MM.1S (cell line): ENCODE measurements around the gene TOGARAM2.

Experiments used
- DNase-seq: peaks from one replicate; pipeline ENCODE4 v3.0.0-alpha.2; 2015
- H2AFZ ChIP-seq: fragments of 300-600 bp; sonication (generic); 2 replicates; pipeline ENCODE4 v1.6.0; 2016; ENCODE audit warnings: antibody characterized with exemption, low read length
- H3F3A ChIP-seq: fragments of 300-600 bp; sonication (generic); 2 replicates; pipeline ENCODE4 v1.6.1; 2016; ENCODE audit warnings: mild to moderate bottlenecking, antibody characterized with exemption, low read length, moderate library complexity, mixed read lengths; ENCODE audit not compliant: insufficient read depth
- H3K27ac ChIP-seq: fragments of 300-600 bp; sonication (generic); 2 replicates; pipeline ENCODE4 v1.5.1; 2016; ENCODE audit warnings: mild to moderate bottlenecking, low read length
- H3K27me3 ChIP-seq: fragments of 300-600 bp; sonication (generic); replicated peaks from 2 replicates; pipeline ENCODE4 v1.6.0; 2016; ENCODE audit warnings: low read length; ENCODE audit not compliant: insufficient read depth
- H3K36me3 ChIP-seq: fragments of 300-600 bp; sonication (generic); replicated peaks from 2 replicates; pipeline ENCODE4 v1.6.1; 2016; ENCODE audit warnings: mild to moderate bottlenecking, low read length, mixed read lengths; ENCODE audit not compliant: insufficient read depth
- H3K4me1 ChIP-seq: fragments of 300-600 bp; sonication (generic); 2 replicates; pipeline ENCODE4 v1.6.1; 2016; ENCODE audit warnings: low read length, mixed read lengths
- H3K4me2 ChIP-seq: fragments of 300-600 bp; sonication (generic); 2 replicates; pipeline ENCODE4 v1.6.0; 2016; ENCODE audit warnings: low read depth, low read length
- H3K4me3 ChIP-seq: fragments of 300-600 bp; sonication (generic); 2 replicates; pipeline ENCODE4 v1.5.1; 2016; ENCODE audit warnings: low read length, mixed read lengths
- H3K79me2 ChIP-seq: fragments of 300-600 bp; sonication (generic); 2 replicates; pipeline ENCODE4 v1.6.1; 2016; ENCODE audit warnings: mixed run types, low read length, mixed read lengths
- H3K9ac ChIP-seq: fragments of 300-600 bp; sonication (generic); 2 replicates; pipeline ENCODE4 v1.6.1; 2016; ENCODE audit warnings: low read length, mixed read lengths
- H3K9me2 ChIP-seq: fragments of 300-600 bp; sonication (generic); replicated peaks from 2 replicates; pipeline ENCODE4 v1.6.1; 2016; ENCODE audit warnings: mild to moderate bottlenecking, low read length, mixed read lengths; ENCODE audit not compliant: insufficient read depth
- H3K9me3 ChIP-seq: fragments of 300-600 bp; sonication (generic); replicated peaks from 2 replicates; pipeline ENCODE4 v1.6.1; 2016; ENCODE audit warnings: mild to moderate bottlenecking, low read length, mixed read lengths; ENCODE audit not compliant: insufficient read depth
- H4K20me1 ChIP-seq: fragments of 300-600 bp; sonication (generic); 2 replicates; pipeline ENCODE4 v1.6.1; 2016; ENCODE audit warnings: mild to moderate bottlenecking, low read length, moderate library complexity, mixed read lengths; ENCODE audit not compliant: insufficient read depth
- EZH2 ChIP-seq: fragments of 300-600 bp; sonication (generic); optimal IDR thresholded peaks from 2 replicates; pipeline ENCODE3; 2017; ENCODE audit warnings: low read depth, mild to moderate bottlenecking, antibody characterized with exemption, low read length, mixed read lengths
- EZH2phosphoT487 ChIP-seq: fragments of 300-600 bp; sonication (generic); IDR thresholded peaks from 2 replicates; pipeline ENCODE4 v1.6.1; 2018; ENCODE audit warnings: antibody characterized with exemption, low read length
- TF ChIP-seq, protein P1 (sequence below): fragments of 300-600 bp; sonication (generic); IDR thresholded peaks from 2 replicates; pipeline ENCODE4 v1.5.1; 2016; ENCODE audit warnings: antibody characterized with exemption, low read length, mixed read lengths

Gene TOGARAM2

GRCh38 chr2:29061616-29062015, 80.5 kb downstream of the TOGARAM2 start:
- no peak overlapping the region for H3K4me3 ChIP-seq
- no peak overlapping the region for H3K27ac ChIP-seq
- H3K27me3 ChIP-seq, result no peaks in the 10 kb centered on the region
- no peaks in the 10 kb centered on the region for H3K36me3 ChIP-seq
- H3F3A ChIP-seq, result no peaks in the 10 kb centered on the region
- TF ChIP-seq EZH2, result no peak
- TF ChIP-seq, protein P1, sequence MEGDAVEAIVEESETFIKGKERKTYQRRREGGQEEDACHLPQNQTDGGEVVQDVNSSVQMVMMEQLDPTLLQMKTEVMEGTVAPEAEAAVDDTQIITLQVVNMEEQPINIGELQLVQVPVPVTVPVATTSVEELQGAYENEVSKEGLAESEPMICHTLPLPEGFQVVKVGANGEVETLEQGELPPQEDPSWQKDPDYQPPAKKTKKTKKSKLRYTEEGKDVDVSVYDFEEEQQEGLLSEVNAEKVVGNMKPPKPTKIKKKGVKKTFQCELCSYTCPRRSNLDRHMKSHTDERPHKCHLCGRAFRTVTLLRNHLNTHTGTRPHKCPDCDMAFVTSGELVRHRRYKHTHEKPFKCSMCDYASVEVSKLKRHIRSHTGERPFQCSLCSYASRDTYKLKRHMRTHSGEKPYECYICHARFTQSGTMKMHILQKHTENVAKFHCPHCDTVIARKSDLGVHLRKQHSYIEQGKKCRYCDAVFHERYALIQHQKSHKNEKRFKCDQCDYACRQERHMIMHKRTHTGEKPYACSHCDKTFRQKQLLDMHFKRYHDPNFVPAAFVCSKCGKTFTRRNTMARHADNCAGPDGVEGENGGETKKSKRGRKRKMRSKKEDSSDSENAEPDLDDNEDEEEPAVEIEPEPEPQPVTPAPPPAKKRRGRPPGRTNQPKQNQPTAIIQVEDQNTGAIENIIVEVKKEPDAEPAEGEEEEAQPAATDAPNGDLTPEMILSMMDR, result no peak
- no peak for TF ChIP-seq EZH2phosphoT487
- no peak for DNase-seq
- no peak overlapping the region for H3K4me2 ChIP-seq
- no peaks in the 10 kb centered on the region for H3K9me3 ChIP-seq
- no peaks in the 10 kb centered on the region for H3K9me2 ChIP-seq
- H2AFZ ChIP-seq, result no peak overlapping the region
- no peaks in the 10 kb centered on the region for H4K20me1 ChIP-seq
- H3K79me2 ChIP-seq, result no peaks in the 10 kb centered on the region
- no peak overlapping the region for H3K9ac ChIP-seq
- no peaks in the 10 kb centered on the region for H3K4me1 ChIP-seq

- TF ChIP-seq EZH2phosphoT487, result no peak
- TF ChIP-seq, protein P1, result no peak
- TF ChIP-seq EZH2, result no peak
- Histone ChIP-seq H4K20me1 (no peaks in the 10 kb centered on the region), H3K27ac (no peak overlapping the region), H3F3A (no peaks in the 10 kb centered on the region), H3K27me3 (no peaks in the 10 kb centered on the region), H3K79me2 (no peaks in the 10 kb centered on the region), H3K4me3 (no peak overlapping the region), H3K4me1 (no peaks in the 10 kb centered on the region), H3K9me3 (no peaks in the 10 kb centered on the region), H3K4me2 (no peak overlapping the region), H2AFZ (no peak overlapping the region), H3K9ac (no peak overlapping the region), H3K36me3 (no peaks in the 10 kb centered on the region), H3K9me2 (no peaks in the 10 kb centered on the region)
- no peak for DNase-seq
These were observed 81.3 kb downstream of the TOGARAM2 start for GRCh38 chr2:29062371-29062770.

DNA sequence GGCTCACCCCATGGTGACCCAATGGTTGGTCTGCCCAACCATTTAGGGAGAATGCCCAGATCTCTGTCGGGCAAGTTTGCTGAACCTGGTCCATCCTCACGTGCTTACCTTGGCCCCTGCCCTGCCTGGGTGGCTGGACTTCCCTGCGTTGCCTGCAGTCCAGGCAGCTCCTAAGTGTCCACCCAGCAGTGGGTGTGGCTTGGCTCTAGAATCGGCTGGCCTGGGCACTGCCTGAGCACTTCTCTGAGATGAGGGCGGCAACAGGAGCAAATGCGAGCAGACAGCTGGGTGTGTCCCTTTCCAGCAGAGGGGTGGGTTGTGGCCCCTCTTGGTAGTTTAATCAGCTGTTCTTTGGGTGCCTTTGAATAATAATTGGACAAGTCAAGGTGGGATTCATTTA, 82.0 kb downstream of the TOGARAM2 start:
- Histone ChIP-seq H4K20me1 (no peaks in the 10 kb centered on the region), H2AFZ (no peak overlapping the region), H3K36me3 (no peaks in the 10 kb centered on the region), H3K4me3 (no peak overlapping the region), H3K27ac (no peak overlapping the region), H3K9me2 (no peaks in the 10 kb centered on the region), H3K79me2 (no peaks in the 10 kb centered on the region), H3F3A (no peaks in the 10 kb centered on the region), H3K4me2 (no peak overlapping the region), H3K9me3 (no peaks in the 10 kb centered on the region), H3K27me3 (no peaks in the 10 kb centered on the region), H3K4me1 (no peaks in the 10 kb centered on the region), H3K9ac (no peak overlapping the region)
- DNase-seq, result no peak
- TF ChIP-seq, protein P1, result no peak
- TF ChIP-seq EZH2phosphoT487, result no peak
- no peak for TF ChIP-seq EZH2
